GM08714 (cell line): ENCODE results near the gene COX5B.
A peak's percentile ranks its signal among the peaks of the same experiment; 100 is the strongest.

Experiments
- H3K4me3 ChIP-seq: fragments of 200-500 bp; sonication (Bioruptor generic); 2 replicates; pipeline ENCODE4 v1.5.1; 2014; ENCODE audit warnings: mild to moderate bottlenecking, low read length, inconsistent platforms
- ZNF274 ChIP-seq: IDR thresholded peaks from 2 replicates; pipeline ENCODE4 v1.6.1; 2012; ENCODE audit warnings: mild to moderate bottlenecking, low read depth, low read length

COX5B gene

GRCh38 chr2:97644023-97644717 lies 1.7 kb upstream of the COX5B start:
- no peak overlapping the region for H3K4me3 ChIP-seq
- TF ChIP-seq ZNF274 = no peak

- no peak for TF ChIP-seq ZNF274
Measured at GRCh38 chr2:97645112-97645694, 659 bp upstream of the COX5B start.

GRCh38 chr2:97646977-97647376 lies 1.1 kb downstream of the COX5B start:
- TF ChIP-seq ZNF274 = no peak
- H3K4me3 ChIP-seq = peak overlapping the region; percentile 81

More at GRCh38 chr2:97645112-97645694, 659 bp upstream of the COX5B start:
- H3K4me3 ChIP-seq = peak overlapping the region; percentile 73; the same call in 1 of the 2 replicates

- TF ChIP-seq ZNF274 = no peak
- no peak overlapping the region for H3K4me3 ChIP-seq
Measured at GRCh38 chr2:97651114-97651513, 5.3 kb downstream of the COX5B start.

- no peak for TF ChIP-seq ZNF274
- no peak overlapping the region for H3K4me3 ChIP-seq
Measured at GRCh38 chr2:97653473-97653872, 7.6 kb downstream of the COX5B start.

GRCh38 chr2:97653874-97654273 lies 8.0 kb downstream of the COX5B start:
- TF ChIP-seq ZNF274 = no peak
- no peak overlapping the region for H3K4me3 ChIP-seq

- TF ChIP-seq ZNF274 = no peak
- no peak overlapping the region for H3K4me3 ChIP-seq
Measured at GRCh38 chr2:97654309-97654708, 8.4 kb downstream of the COX5B start.

- no peak overlapping the region for H3K4me3 ChIP-seq
- no peak for TF ChIP-seq ZNF274
Measured at GRCh38 chr2:97654791-97655190, 8.9 kb downstream of the COX5B start.

GRCh38 chr2:97656129-97656755 lies 10.4 kb downstream of the COX5B start:
- H3K4me3 ChIP-seq = no peak overlapping the region
- no peak for TF ChIP-seq ZNF274

GRCh38 chr2:97656905-97657587 lies 11.2 kb downstream of the COX5B start:
- no peak for TF ChIP-seq ZNF274
- no peak overlapping the region for H3K4me3 ChIP-seq

GRCh38 chr2:97657986-97658690 lies 12.3 kb downstream of the COX5B start:
- no peak overlapping the region for H3K4me3 ChIP-seq
- TF ChIP-seq ZNF274 = no peak

GRCh38 chr2:97658691-97659157 lies 12.9 kb downstream of the COX5B start:
- no peak overlapping the region for H3K4me3 ChIP-seq
- no peak for TF ChIP-seq ZNF274

- TF ChIP-seq ZNF274 = no peak
Measured at GRCh38 chr2:97659256-97660043, 13.6 kb downstream of the COX5B start.

More at GRCh38 chr2:97659256-97660043, 13.6 kb downstream of the COX5B start:
- no peak overlapping the region for H3K4me3 ChIP-seq
